Vagina (tissue), 2 donors: ENCODE results near the gene ARFRP1.

Experiments
- POLR2A ChIP-seq, 2 donors: fragments of 450-650 bp; IDR thresholded peaks; one replicate each; pipeline ENCODE4 v1.6.1; 2017; ENCODE audit warnings: antibody characterized with exemption in 2 of 2, mild to moderate bottlenecking in 2 of 2, moderate library complexity in 2 of 2
- POLR2AphosphoS5 ChIP-seq, 2 donors: sonication (generic); formaldehyde crosslinking; IDR thresholded peaks; one replicate each; pipeline ENCODE4 v1.9.0; 2017; ENCODE audit warnings: antibody characterized with exemption in 2 of 2, mild to moderate bottlenecking in 2 of 2, low read depth in 1 of 2; ENCODE audit not compliant: insufficient read depth in 1 of 2
- TF ChIP-seq, protein P1 (sequence below), 3 experiments: fragments of 450-650 bp in 2 of 3; fragments of 200-600 bp in 1 of 3; sonication (generic) in 1 of 3; IDR thresholded peaks; one replicate each; pipeline ENCODE4 v1.5.1; 2017 to 2019; ENCODE audit warnings: antibody characterized with exemption in 3 of 3, mild to moderate bottlenecking in 2 of 3, moderate library complexity in 2 of 3

- no peak for TF ChIP-seq POLR2AphosphoS5 (IDR thresholded peaks at IDR 0.05; ENCODE audit: insufficient read depth in 1 of 2, low read depth in 1 of 2)
- TF ChIP-seq, protein P1, sequence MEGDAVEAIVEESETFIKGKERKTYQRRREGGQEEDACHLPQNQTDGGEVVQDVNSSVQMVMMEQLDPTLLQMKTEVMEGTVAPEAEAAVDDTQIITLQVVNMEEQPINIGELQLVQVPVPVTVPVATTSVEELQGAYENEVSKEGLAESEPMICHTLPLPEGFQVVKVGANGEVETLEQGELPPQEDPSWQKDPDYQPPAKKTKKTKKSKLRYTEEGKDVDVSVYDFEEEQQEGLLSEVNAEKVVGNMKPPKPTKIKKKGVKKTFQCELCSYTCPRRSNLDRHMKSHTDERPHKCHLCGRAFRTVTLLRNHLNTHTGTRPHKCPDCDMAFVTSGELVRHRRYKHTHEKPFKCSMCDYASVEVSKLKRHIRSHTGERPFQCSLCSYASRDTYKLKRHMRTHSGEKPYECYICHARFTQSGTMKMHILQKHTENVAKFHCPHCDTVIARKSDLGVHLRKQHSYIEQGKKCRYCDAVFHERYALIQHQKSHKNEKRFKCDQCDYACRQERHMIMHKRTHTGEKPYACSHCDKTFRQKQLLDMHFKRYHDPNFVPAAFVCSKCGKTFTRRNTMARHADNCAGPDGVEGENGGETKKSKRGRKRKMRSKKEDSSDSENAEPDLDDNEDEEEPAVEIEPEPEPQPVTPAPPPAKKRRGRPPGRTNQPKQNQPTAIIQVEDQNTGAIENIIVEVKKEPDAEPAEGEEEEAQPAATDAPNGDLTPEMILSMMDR (IDR thresholded peaks at IDR 0.05) = no peak
- TF ChIP-seq POLR2A (IDR thresholded peaks at IDR 0.05) = no peak
Observed at GRCh38 chr20:63693733-63694583, 13.8 kb downstream of the ARFRP1 start.
